ENCODE results near the gene CELA3B. TPM values are rescaled to one million over a fixed set of nuclear protein-coding genes. Genes with fewer than 3 reads are reported as not detected.

Gene CELA3B
- total RNA-seq, 1 experiment from 2014 or later = 3.4 TPM

GRCh38 chr1:21931171-21932093 is 45.4 kb upstream of the CELA3B start:
- Histone ChIP-seq H3K4me3 (ENCODE audit: low read depth in 2 of 2, low read length in 2 of 2) (peak overlapping the region in 1 of 2 experiments; percentile 17; a peak in 1 of 4 replicates), H3K36me3 (ENCODE audit: control insufficient read depth, insufficient read depth, low read length) (no peaks in the 10 kb centered on the region; the same call in 1 of the 2 replicates), H3K27ac (ENCODE audit: low read length) (peak overlapping the region; percentile 95), H3K4me1 (ENCODE audit: control insufficient read depth, insufficient read depth, low read length) (peaks cover 64% of the 10 kb centered on the region), H3K27me3 (ENCODE audit: control insufficient read depth, insufficient read depth, low read length) (no peaks in the 10 kb centered on the region), H3K9me3 (ENCODE audit: control insufficient read depth, insufficient read depth, low read depth, low read length) (no peaks in the 10 kb centered on the region)
- ATAC-seq (peak; percentile 31; the same call in 1 of the 2 replicates), DNase-seq (ENCODE audit: low read depth, low spot score) (no peak)
- POLR2A ChIA-PET = interaction anchor here (0.6 kb wide), 1 partner anchor 37 kb away, joined by 3 read pairs; no protein-coding TSS in a partner anchor
- in situ Hi-C loops (cut with HindIII; ENCODE audit: low pct_unique_long_range_greater_than_20kb, low sequenced_read_pairs) (no loop called here), intact Hi-C loops (cut with micrococcal nuclease; ENCODE audit: unreplicated experiment) (no loop called here)
- no TSS peak for BruUV-seq (replicated peaks)
- CTCF ChIA-PET = no interaction called here
- TF ChIP-seq POLR2AphosphoS5 (IDR thresholded peaks at IDR 0.05; ENCODE audit: low read depth, low read length) = 0 out of 2 replicates have a peak, but pooled peaks have one; percentile 32
- TF ChIP-seq, protein P1, sequence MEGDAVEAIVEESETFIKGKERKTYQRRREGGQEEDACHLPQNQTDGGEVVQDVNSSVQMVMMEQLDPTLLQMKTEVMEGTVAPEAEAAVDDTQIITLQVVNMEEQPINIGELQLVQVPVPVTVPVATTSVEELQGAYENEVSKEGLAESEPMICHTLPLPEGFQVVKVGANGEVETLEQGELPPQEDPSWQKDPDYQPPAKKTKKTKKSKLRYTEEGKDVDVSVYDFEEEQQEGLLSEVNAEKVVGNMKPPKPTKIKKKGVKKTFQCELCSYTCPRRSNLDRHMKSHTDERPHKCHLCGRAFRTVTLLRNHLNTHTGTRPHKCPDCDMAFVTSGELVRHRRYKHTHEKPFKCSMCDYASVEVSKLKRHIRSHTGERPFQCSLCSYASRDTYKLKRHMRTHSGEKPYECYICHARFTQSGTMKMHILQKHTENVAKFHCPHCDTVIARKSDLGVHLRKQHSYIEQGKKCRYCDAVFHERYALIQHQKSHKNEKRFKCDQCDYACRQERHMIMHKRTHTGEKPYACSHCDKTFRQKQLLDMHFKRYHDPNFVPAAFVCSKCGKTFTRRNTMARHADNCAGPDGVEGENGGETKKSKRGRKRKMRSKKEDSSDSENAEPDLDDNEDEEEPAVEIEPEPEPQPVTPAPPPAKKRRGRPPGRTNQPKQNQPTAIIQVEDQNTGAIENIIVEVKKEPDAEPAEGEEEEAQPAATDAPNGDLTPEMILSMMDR (IDR thresholded peaks at IDR 0.05) = no peak

DNA sequence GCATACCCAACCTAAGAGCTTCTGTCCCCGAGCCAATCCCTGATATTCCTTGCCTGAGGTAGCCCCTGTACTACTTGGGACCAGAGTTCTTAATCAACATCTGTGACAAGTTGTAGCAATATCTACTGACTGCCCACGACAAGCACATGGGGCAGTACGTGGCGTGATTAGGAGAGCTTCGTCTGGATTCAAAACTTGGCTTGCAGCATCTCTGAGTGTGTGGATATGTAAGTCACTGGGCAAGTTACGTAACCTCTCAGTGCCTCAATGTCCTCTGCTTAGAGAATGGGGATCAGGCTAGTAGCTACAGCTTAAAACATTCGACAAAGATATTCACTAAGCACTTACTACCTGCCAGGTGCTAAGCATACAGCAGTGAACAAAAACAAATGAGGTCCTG is 44.7 kb upstream of the CELA3B start:
- Histone ChIP-seq H3K27me3 (ENCODE audit: control insufficient read depth, insufficient read depth, low read length) (no peaks in the 10 kb centered on the region), H3K9me3 (ENCODE audit: control insufficient read depth, insufficient read depth, low read depth, low read length) (no peaks in the 10 kb centered on the region), H3K27ac (ENCODE audit: low read length) (peak overlapping the region; percentile 95), H3K4me3 (ENCODE audit: low read depth in 2 of 2, low read length in 2 of 2) (peak overlapping the region in 1 of 2 experiments; percentile 11; a peak in 1 of 4 replicates), H3K4me1 (ENCODE audit: control insufficient read depth, insufficient read depth, low read length) (peaks cover 59% of the 10 kb centered on the region), H3K36me3 (ENCODE audit: control insufficient read depth, insufficient read depth, low read length) (no peaks in the 10 kb centered on the region; the same call in 1 of the 2 replicates)
- ATAC-seq (no peak), DNase-seq (ENCODE audit: low read depth, low spot score) (no peak)
- ChIA-PET CTCF (no interaction called here), POLR2A (no interaction called here)
- TF ChIP-seq SIN3A (IDR thresholded peaks at IDR 0.05; ENCODE audit: borderline replicate concordance, insufficient read depth, low read depth, low read length) (no peak), TCF7L2 (IDR thresholded peaks at IDR 0.05; ENCODE audit: low read depth, low read length) (no peak), POLR2AphosphoS5 (IDR thresholded peaks at IDR 0.05; ENCODE audit: low read depth, low read length) (no peak)
- TF ChIP-seq, protein P1 (IDR thresholded peaks at IDR 0.05) = no peak
- TF ChIP-seq, protein P2, sequence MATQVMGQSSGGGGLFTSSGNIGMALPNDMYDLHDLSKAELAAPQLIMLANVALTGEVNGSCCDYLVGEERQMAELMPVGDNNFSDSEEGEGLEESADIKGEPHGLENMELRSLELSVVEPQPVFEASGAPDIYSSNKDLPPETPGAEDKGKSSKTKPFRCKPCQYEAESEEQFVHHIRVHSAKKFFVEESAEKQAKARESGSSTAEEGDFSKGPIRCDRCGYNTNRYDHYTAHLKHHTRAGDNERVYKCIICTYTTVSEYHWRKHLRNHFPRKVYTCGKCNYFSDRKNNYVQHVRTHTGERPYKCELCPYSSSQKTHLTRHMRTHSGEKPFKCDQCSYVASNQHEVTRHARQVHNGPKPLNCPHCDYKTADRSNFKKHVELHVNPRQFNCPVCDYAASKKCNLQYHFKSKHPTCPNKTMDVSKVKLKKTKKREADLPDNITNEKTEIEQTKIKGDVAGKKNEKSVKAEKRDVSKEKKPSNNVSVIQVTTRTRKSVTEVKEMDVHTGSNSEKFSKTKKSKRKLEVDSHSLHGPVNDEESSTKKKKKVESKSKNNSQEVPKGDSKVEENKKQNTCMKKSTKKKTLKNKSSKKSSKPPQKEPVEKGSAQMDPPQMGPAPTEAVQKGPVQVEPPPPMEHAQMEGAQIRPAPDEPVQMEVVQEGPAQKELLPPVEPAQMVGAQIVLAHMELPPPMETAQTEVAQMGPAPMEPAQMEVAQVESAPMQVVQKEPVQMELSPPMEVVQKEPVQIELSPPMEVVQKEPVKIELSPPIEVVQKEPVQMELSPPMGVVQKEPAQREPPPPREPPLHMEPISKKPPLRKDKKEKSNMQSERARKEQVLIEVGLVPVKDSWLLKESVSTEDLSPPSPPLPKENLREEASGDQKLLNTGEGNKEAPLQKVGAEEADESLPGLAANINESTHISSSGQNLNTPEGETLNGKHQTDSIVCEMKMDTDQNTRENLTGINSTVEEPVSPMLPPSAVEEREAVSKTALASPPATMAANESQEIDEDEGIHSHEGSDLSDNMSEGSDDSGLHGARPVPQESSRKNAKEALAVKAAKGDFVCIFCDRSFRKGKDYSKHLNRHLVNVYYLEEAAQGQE (IDR thresholded peaks at IDR 0.05; ENCODE audit: insufficient read depth in 1 of 2, low read depth in 2 of 2, low read length in 1 of 2) = no peak
- intact Hi-C loops (cut with micrococcal nuclease; ENCODE audit: unreplicated experiment) (no loop called here), in situ Hi-C loops (cut with HindIII; ENCODE audit: low pct_unique_long_range_greater_than_20kb, low sequenced_read_pairs) (no loop called here)
- no TSS peak for BruUV-seq (replicated peaks)

Data from Panc1 (cell line).